Right renal pelvis (tissue), 4 donors: ENCODE measurements around the gene C12orf75. TPM values are rescaled to one million over a fixed set of nuclear protein-coding genes. Genes with fewer than 3 reads are reported as not detected.
A peak's percentile ranks its signal among the peaks of the same experiment; 100 is the strongest.

Source experiments
- DNase-seq, 4 donors: peaks; one replicate each; pipeline ENCODE4 v3.0.0-alpha.2; 2013; ENCODE audit warnings: low read depth in 4 of 4, low spot score in 3 of 4, missing footprints in 1 of 4
- polyA plus RNA-seq, 4 donors: library from polyadenylated mRNA; unstranded; fragments of 120-200 nt; gene quantifications; one replicate each; pipeline ENCODE4 v1.2.1, GENCODE V29; 2013; ENCODE audit not compliant: insufficient read length in 4 of 4

C12orf75 gene
- polyA plus RNA-seq, 4 donors: 77.1 to 97.2 (median 85.2) TPM

- DNase-seq: no peak
Measured at GRCh38 chr12:105409279-105409678, 78.8 kb downstream of the C12orf75 start.

GRCh38 chr12:105409801-105410471 is 79.4 kb downstream of the C12orf75 start:
- peak; percentile 35 to 54 (median 47) for DNase-seq

DNA sequence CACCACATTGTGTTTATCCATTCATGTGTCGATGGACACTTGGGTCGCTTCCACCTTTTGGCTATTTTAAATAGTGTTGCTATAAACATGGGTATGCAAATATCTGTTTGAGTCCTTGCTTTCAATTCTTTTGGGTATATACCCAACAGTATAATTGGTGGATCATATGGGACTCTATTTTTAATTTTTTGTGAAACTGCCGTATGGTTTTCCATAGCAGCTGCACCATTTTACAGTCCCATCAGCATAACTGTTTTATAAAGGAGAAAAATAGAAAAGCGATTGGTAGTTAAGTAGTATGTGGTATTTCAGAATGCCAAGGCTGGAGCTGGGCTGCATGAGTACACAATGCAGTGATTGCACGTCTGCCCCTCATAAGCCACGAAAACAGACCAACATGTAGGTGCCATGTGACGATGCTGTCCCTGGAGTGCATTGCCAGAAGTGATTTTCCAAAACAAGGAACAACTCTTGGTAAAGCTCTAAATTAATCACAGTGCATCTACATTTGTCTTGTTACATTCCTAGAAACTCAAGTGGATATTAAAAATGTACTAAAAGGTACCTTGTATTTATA is 83.5 kb downstream of the C12orf75 start:
- DNase-seq: no peak

DNA sequence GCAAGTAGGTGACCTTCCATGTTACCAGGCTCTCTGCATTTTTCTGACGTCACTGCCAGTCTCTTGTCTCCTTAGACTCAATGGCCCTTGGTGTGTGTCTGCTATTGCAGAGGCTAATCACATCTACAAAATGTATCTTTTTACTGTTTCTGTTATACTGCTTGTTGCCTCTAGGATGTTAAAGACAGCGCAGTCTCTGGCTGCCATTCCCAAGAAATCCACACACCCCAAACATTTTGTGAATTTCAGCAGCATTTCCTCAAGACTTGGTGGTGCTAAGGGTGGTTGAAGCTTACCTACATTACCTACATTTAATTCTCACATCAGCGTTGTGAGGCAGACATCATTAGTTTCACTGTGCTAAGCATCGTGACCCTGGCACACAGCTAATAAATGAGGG is 87.2 kb downstream of the C12orf75 start:
- DNase-seq: no peak

DNA sequence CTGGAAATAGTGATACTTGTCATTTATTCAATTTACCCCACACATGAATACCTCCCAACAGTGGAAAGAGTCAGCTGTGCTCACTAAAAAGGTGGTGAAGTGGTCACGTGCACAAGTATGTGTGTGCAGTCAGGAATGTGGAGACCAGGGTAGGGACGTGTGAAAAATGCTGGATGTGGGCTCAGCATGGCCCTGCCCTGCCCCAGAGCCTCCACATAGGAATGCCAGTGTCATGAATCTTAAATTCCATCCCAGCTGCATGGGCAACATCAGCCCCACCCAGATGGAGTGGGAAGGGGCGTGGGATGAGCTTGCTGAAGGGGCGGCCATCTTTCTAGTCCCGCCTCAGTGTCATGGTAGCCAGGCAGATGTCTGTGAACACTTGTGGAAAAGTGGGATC is 87.7 kb downstream of the C12orf75 start:
- DNase-seq: no peak

- DNase-seq: no peak
Measured at GRCh38 chr12:105418821-105419291, 88.4 kb downstream of the C12orf75 start.

GRCh38 chr12:105419606-105420005 is 89.1 kb downstream of the C12orf75 start:
- no peak for DNase-seq

DNA sequence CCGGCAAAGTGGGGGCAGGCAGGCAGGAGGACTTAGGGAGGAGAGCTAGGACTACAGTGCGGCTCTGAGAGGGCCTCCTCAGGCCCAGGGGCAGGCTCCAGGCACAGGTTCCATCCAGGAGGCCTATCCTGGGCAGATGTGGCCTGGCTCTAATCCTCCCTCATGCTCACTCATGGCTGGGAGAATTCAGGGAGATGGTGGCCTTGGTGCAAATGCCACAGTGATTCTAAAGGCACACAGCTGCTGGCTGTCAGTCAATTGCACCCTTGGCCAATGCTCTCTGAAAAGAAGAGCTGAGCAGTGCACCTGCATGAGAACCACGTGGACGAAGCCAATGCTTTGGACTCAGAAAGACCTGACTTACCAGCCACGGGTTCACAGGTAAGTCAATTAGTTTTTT is 89.6 kb downstream of the C12orf75 start:
- no peak for DNase-seq

GRCh38 chr12:105420659-105421240 is 90.3 kb downstream of the C12orf75 start:
- DNase-seq: peak; percentile 49 to 58 (median 53)

Other genes with a start within 250 kb of the C12orf75 start
- 1 to 10 TPM in 2 of 4 donors, under 1 TPM in 2; 1.00 to 1.3 (median 1.1) TPM for gene ALDH1L2, start 246.2 kb upstream of the C12orf75 start, polyA plus RNA-seq
- 10 to 100 TPM; 48.4 to 66.9 (median 61.0) TPM for gene WASHC4, start 223.0 kb upstream of the C12orf75 start, polyA plus RNA-seq
- 10 to 100 TPM; 68.5 to 92.7 (median 84.0) TPM for gene APPL2, start 94.5 kb upstream of the C12orf75 start, polyA plus RNA-seq